HepG2 (cell line): ENCODE measurements around the gene OPRL1. TPM values are rescaled to one million over a fixed set of nuclear protein-coding genes. Genes with fewer than 3 reads are reported as not detected.
A peak's percentile ranks its signal among the peaks of the same experiment; 100 is the strongest.

Experiments
- FOXO1 ChIP-seq: sonication (generic); formaldehyde crosslinking; IDR thresholded peaks from 2 replicates; pipeline ENCODE4 v1.4.0; 2020; ENCODE audit warnings: missing genetic modification reagents
- FOXP4 ChIP-seq: sonication (generic); formaldehyde crosslinking; IDR thresholded peaks from 2 replicates; pipeline ENCODE4 v1.4.0; 2020; ENCODE audit warnings: missing genetic modification reagents
- ISL2 ChIP-seq: sonication (generic); formaldehyde crosslinking; IDR thresholded peaks from 2 replicates; pipeline ENCODE4 v1.5.0; 2020; ENCODE audit warnings: missing genetic modification reagents
- MIER2 ChIP-seq: IDR thresholded peaks from 2 replicates; pipeline ENCODE4 v1.6.1; 2016; ENCODE audit warnings: missing biosample characterization, missing genetic modification reagents
- MIXL1 ChIP-seq: IDR thresholded peaks from 2 replicates; pipeline ENCODE4 v1.6.1; 2016
- PAX8 ChIP-seq: sonication (generic); formaldehyde crosslinking; IDR thresholded peaks from 2 replicates; pipeline ENCODE4 v1.8.0; 2022; ENCODE audit warnings: mild to moderate bottlenecking, missing genetic modification reagents, borderline replicate concordance
- POLR2G ChIP-seq: fragments of 200-400 bp; formaldehyde crosslinking; IDR thresholded peaks from 2 replicates; pipeline ENCODE4 v1.6.1; 2018; ENCODE audit warnings: mild to moderate bottlenecking, low read depth, low read length, moderate library complexity
- RBAK ChIP-seq: sonication (generic); formaldehyde crosslinking; IDR thresholded peaks from 2 replicates; pipeline ENCODE4 v1.5.1; 2020; ENCODE audit warnings: mild to moderate bottlenecking, missing genetic modification reagents
- SNRNP70 ChIP-seq: fragments of 200-400 bp; formaldehyde crosslinking; IDR thresholded peaks from 2 replicates; pipeline ENCODE4 v1.6.1; 2017; ENCODE audit warnings: mild to moderate bottlenecking, low read depth, low read length, moderate library complexity
- TBX2 ChIP-seq: sonication (generic); formaldehyde crosslinking; IDR thresholded peaks from 2 replicates; pipeline ENCODE4 v1.5.0; 2020; ENCODE audit warnings: missing genetic modification reagents, mild to moderate bottlenecking, borderline replicate concordance
- polyA plus RNA-seq, 8 experiments: library from polyadenylated mRNA; depleted of rRNA in 3 of 8; stranded (reverse) in 7 of 8; unstranded in 1 of 8; fragments of >200 nt; fragmentation: Illumina TruSeq in 4 of 8; extraction: Trizol in 4 of 8; gene quantifications; 2 replicates each; pipeline versions ENCODE4 v1.2.1 to v1.2.3, GENCODE V29; 2011 to 2016; ENCODE audit warnings: low read depth in 4 of 8, missing spikeins in 1 of 8, mixed read lengths in 1 of 8; ENCODE audit not compliant: insufficient read depth in 1 of 8
- total RNA-seq, 5 experiments: library from RNA; depleted of rRNA; stranded (reverse); fragments of >200 nt; fragmentation: Illumina TruSeq; extraction: Trizol; gene quantifications; 2 replicates each; pipeline ENCODE4 v1.2.3, GENCODE V29; 2016; ENCODE audit warnings: low read depth in 1 of 5
- TF ChIP-seq, protein P1 (sequence below): sonication (generic); formaldehyde crosslinking; IDR thresholded peaks from 2 replicates; pipeline ENCODE4 v1.4.0; 2020; ENCODE audit warnings: missing genetic modification reagents
- TF ChIP-seq, protein P2 (sequence below), 2 experiments: sonication (generic) in 1 of 2; formaldehyde crosslinking in 1 of 2; IDR thresholded peaks; 2 replicates each; pipeline versions ENCODE4 v1.4.0 to v1.6.1; 2016 to 2020; ENCODE audit warnings: borderline replicate concordance in 1 of 2, low read depth in 1 of 2, mild to moderate bottlenecking in 1 of 2, missing genetic modification reagents in 1 of 2
- TF ChIP-seq, protein P3 (sequence below): sonication (generic); formaldehyde crosslinking; IDR thresholded peaks from 2 replicates; pipeline ENCODE4 v1.5.0; 2020; ENCODE audit warnings: mild to moderate bottlenecking, missing genetic modification reagents, borderline replicate concordance
- TF ChIP-seq, protein P4 (sequence below): sonication (generic); formaldehyde crosslinking; IDR thresholded peaks from 2 replicates; pipeline ENCODE4 v1.4.0; 2020; ENCODE audit warnings: missing genetic modification reagents, borderline replicate concordance

OPRL1 gene
- total and polyA plus RNA-seq, 2 of the 13 experiments (the other 11 are each of a cell fraction or from before 2014, with no cell fraction given), result 0.35 to 0.71 TPM

DNA sequence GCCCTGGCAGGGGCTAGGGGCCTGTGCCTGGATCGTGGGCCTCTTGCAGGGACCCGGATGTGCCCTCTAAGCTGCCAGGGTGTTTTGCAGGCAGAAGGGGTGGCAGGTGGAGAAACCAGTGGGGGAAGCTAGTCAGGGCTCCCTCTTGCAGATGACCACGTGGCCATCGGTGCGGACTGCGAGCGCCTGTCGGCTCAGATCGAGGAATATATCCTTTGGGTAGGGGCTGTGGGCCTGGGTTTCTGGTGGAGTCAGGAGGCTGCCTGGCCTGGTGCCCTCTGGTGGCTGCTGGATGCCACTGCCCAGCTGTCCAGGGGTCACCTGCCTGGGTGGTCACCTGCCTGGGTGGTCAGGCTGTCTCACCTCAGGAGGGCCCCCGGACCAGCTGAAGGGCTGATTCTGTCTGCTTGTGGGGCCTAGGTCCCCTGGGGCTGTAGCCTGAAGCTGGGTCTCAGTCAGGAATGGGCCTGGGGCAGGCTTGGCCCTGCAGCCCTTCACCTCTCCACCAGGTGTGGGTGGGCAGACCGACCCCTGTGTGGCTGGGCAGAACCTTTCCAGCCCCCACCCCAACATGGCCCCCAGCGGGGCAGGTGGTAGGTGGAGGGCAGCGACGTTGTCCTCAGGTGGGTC, 10.2 kb upstream of the OPRL1 start (continued):
- TF ChIP-seq, protein P1, sequence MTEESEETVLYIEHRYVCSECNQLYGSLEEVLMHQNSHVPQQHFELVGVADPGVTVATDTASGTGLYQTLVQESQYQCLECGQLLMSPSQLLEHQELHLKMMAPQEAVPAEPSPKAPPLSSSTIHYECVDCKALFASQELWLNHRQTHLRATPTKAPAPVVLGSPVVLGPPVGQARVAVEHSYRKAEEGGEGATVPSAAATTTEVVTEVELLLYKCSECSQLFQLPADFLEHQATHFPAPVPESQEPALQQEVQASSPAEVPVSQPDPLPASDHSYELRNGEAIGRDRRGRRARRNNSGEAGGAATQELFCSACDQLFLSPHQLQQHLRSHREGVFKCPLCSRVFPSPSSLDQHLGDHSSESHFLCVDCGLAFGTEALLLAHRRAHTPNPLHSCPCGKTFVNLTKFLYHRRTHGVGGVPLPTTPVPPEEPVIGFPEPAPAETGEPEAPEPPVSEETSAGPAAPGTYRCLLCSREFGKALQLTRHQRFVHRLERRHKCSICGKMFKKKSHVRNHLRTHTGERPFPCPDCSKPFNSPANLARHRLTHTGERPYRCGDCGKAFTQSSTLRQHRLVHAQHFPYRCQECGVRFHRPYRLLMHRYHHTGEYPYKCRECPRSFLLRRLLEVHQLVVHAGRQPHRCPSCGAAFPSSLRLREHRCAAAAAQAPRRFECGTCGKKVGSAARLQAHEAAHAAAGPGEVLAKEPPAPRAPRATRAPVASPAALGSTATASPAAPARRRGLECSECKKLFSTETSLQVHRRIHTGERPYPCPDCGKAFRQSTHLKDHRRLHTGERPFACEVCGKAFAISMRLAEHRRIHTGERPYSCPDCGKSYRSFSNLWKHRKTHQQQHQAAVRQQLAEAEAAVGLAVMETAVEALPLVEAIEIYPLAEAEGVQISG (CRISPR knock-in tag), result peak; percentile 59
- TF ChIP-seq FOXO1 (peak; percentile 30; the same call in 1 of the 2 replicates), MIXL1 (CRISPR knock-in tag) (no peak; the same call in 1 of the 2 replicates), POLR2G (no peak), FOXP4 (CRISPR knock-in tag) (no peak), MIER2 (CRISPR knock-in tag) (no peak), PAX8 (CRISPR knock-in tag) (no peak), RBAK (CRISPR knock-in tag) (no peak), TBX2 (CRISPR knock-in tag) (peak; percentile 57; the same call in 1 of the 2 replicates), SNRNP70 (no peak), ISL2 (CRISPR knock-in tag) (0 out of 2 replicates have a peak, but pooled peaks have one; percentile 48)
- TF ChIP-seq, protein P2, sequence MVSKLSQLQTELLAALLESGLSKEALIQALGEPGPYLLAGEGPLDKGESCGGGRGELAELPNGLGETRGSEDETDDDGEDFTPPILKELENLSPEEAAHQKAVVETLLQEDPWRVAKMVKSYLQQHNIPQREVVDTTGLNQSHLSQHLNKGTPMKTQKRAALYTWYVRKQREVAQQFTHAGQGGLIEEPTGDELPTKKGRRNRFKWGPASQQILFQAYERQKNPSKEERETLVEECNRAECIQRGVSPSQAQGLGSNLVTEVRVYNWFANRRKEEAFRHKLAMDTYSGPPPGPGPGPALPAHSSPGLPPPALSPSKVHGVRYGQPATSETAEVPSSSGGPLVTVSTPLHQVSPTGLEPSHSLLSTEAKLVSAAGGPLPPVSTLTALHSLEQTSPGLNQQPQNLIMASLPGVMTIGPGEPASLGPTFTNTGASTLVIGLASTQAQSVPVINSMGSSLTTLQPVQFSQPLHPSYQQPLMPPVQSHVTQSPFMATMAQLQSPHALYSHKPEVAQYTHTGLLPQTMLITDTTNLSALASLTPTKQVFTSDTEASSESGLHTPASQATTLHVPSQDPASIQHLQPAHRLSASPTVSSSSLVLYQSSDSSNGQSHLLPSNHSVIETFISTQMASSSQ (IDR thresholded peaks at IDR 0.05; ENCODE audit: low read depth), result no peak
- TF ChIP-seq, protein P2 (CRISPR knock-in tag; IDR thresholded peaks at IDR 0.05; ENCODE audit: borderline replicate concordance), result peak; percentile 55; the same call in 1 of the 2 replicates
- TF ChIP-seq, protein P3, sequence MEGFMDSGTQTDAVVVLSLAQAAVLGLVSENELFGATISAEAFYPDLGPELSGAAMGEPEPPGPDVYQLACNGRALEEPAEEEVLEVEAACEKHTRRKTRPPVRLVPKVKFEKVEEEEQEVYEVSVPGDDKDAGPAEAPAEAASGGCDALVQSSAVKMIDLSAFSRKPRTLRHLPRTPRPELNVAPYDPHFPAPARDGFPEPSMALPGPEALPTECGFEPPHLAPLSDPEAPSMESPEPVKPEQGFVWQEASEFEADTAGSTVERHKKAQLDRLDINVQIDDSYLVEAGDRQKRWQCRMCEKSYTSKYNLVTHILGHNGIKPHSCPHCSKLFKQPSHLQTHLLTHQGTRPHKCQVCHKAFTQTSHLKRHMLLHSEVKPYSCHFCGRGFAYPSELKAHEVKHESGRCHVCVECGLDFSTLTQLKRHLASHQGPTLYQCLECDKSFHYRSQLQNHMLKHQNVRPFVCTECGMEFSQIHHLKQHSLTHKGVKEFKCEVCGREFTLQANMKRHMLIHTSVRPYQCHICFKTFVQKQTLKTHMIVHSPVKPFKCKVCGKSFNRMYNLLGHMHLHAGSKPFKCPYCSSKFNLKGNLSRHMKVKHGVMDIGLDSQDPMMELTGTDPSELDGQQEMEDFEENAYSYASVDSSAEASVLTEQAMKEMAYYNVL (CRISPR knock-in tag), result peak; percentile 43; the same call in 1 of the 2 replicates
- TF ChIP-seq, protein P4, sequence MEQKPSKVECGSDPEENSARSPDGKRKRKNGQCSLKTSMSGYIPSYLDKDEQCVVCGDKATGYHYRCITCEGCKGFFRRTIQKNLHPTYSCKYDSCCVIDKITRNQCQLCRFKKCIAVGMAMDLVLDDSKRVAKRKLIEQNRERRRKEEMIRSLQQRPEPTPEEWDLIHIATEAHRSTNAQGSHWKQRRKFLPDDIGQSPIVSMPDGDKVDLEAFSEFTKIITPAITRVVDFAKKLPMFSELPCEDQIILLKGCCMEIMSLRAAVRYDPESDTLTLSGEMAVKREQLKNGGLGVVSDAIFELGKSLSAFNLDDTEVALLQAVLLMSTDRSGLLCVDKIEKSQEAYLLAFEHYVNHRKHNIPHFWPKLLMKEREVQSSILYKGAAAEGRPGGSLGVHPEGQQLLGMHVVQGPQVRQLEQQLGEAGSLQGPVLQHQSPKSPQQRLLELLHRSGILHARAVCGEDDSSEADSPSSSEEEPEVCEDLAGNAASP (CRISPR knock-in tag), result 0 out of 2 replicates have a peak, but pooled peaks have one; percentile 19
